GM18909 (cell line): Measurements from ENCODE around the gene SYK.

Source experiments
- ATAC-seq: cut with Tn5 transposase; IDR thresholded peaks from one replicate; pipeline ENCODE4 v1.9.1; 2021; ENCODE audit warnings: mild to moderate bottlenecking; ENCODE audit not compliant: unreplicated experiment, poor library complexity

SYK gene

GRCh38 chr9:90844326-90844725, 42.7 kb downstream of the SYK start:
- no peak for ATAC-seq

- ATAC-seq = no peak
These were observed 45.3 kb downstream of the SYK start for GRCh38 chr9:90846770-90847419.

GRCh38 chr9:90847971-90848370, 46.4 kb downstream of the SYK start:
- ATAC-seq = no peak

- ATAC-seq = no peak
These were observed 47.2 kb downstream of the SYK start for GRCh38 chr9:90848866-90849265.

GRCh38 chr9:90851444-90851843, 49.8 kb downstream of the SYK start:
- no peak for ATAC-seq

- no peak for ATAC-seq
These were observed 52.3 kb downstream of the SYK start for GRCh38 chr9:90853945-90854344.

- ATAC-seq = no peak
These were observed 53.1 kb downstream of the SYK start for GRCh38 chr9:90854637-90855175.

- ATAC-seq = no peak
These were observed 53.7 kb downstream of the SYK start for GRCh38 chr9:90855208-90855902.

GRCh38 chr9:90857091-90857490, 55.5 kb downstream of the SYK start:
- no peak for ATAC-seq

- ATAC-seq = no peak
These were observed 56.2 kb downstream of the SYK start for GRCh38 chr9:90857855-90858254.

GRCh38 chr9:90858457-90858901, 56.9 kb downstream of the SYK start:
- no peak for ATAC-seq

- no peak for ATAC-seq
These were observed 58.8 kb downstream of the SYK start for GRCh38 chr9:90860382-90860781.

GRCh38 chr9:90860826-90861225, 59.2 kb downstream of the SYK start:
- ATAC-seq = no peak

GRCh38 chr9:90861380-90861779, 59.8 kb downstream of the SYK start:
- no peak for ATAC-seq

- no peak for ATAC-seq
These were observed 60.5 kb downstream of the SYK start for GRCh38 chr9:90861826-90862740.

- ATAC-seq = no peak
These were observed 63.2 kb downstream of the SYK start for GRCh38 chr9:90864779-90865178.

GRCh38 chr9:90867101-90867500, 65.5 kb downstream of the SYK start:
- no peak for ATAC-seq

GRCh38 chr9:90868555-90868954, 66.9 kb downstream of the SYK start:
- no peak for ATAC-seq

GRCh38 chr9:90869361-90869760, 67.7 kb downstream of the SYK start:
- ATAC-seq = no peak

GRCh38 chr9:90870621-90871326, 69.2 kb downstream of the SYK start:
- no peak for ATAC-seq
